Endodermal cell (in vitro differentiated cells): Measurements from ENCODE around the gene NUDT21. TPM values are rescaled to one million over a fixed set of nuclear protein-coding genes. Genes with fewer than 3 reads are reported as not detected.
A peak's percentile ranks its signal among the peaks of the same experiment; 100 is the strongest.

Experiments used
- DNase-seq: peaks from one replicate; pipeline ENCODE4 v3.0.0-alpha.2; 2017
- H3K27ac ChIP-seq: 2 replicates; pipeline ENCODE4 v1.5.1; 2013; ENCODE audit warnings: mild to moderate bottlenecking, low read depth, low read length, moderate library complexity
- H3K27me3 ChIP-seq: 2 replicates; pipeline ENCODE4 v1.6.1; 2013; ENCODE audit warnings: mild to moderate bottlenecking, low read length, moderate library complexity; ENCODE audit not compliant: insufficient read depth, control insufficient read depth, poor library complexity, severe bottlenecking
- H3K36me3 ChIP-seq: 2 replicates; pipeline ENCODE4 v1.7.0; 2013; ENCODE audit warnings: mild to moderate bottlenecking, low read length, moderate library complexity; ENCODE audit not compliant: control insufficient read depth, insufficient read depth
- H3K4me1 ChIP-seq: one replicate; pipeline ENCODE4 v1.7.0; 2013; ENCODE audit warnings: low read length; ENCODE audit not compliant: control insufficient read depth, insufficient read depth
- H3K4me3 ChIP-seq: 2 replicates; pipeline ENCODE4 v1.5.1; 2013; ENCODE audit warnings: mild to moderate bottlenecking, low read length, moderate library complexity
- H3K9ac ChIP-seq: 2 replicates; pipeline ENCODE4 v1.6.1; 2013; ENCODE audit warnings: mild to moderate bottlenecking, low read length, moderate library complexity; ENCODE audit not compliant: poor library complexity, severe bottlenecking; ENCODE audit errors: extremely low read depth
- H3K9me3 ChIP-seq: 2 replicates; pipeline ENCODE4 v1.6.1; 2013; ENCODE audit warnings: mild to moderate bottlenecking, low read length, moderate library complexity; ENCODE audit not compliant: control insufficient read depth
- H3K27ac Mint-ChIP-seq: 2 replicates; pipeline ENCODE4 v1.8.0; 2020; ENCODE audit warnings: mixed read lengths
- H3K27me3 Mint-ChIP-seq: 2 replicates; pipeline ENCODE4 v1.8.0; 2021; ENCODE audit warnings: mild to moderate bottlenecking, mixed read lengths; ENCODE audit not compliant: insufficient read depth
- H3K36me3 Mint-ChIP-seq: 2 replicates; pipeline ENCODE4 v1.8.0; 2020; ENCODE audit warnings: low read depth, mixed read lengths
- H3K4me1 Mint-ChIP-seq: 2 replicates; pipeline ENCODE4 v1.8.0; 2020; ENCODE audit warnings: mixed read lengths
- H3K4me3 Mint-ChIP-seq: 2 replicates; pipeline ENCODE4 v1.8.0; 2020; ENCODE audit warnings: mild to moderate bottlenecking, moderate library complexity, mixed read lengths
- H3K9me3 Mint-ChIP-seq: 2 replicates; pipeline ENCODE4 v1.8.0; 2020; ENCODE audit warnings: mild to moderate bottlenecking, mixed read lengths
- CTCF ChIP-seq: fragments of 200-600 bp; sonication (generic); conservative IDR thresholded peaks from 2 replicates; pipeline ENCODE4 v1.5.0; 2021; ENCODE audit warnings: antibody characterized with exemption, mild to moderate bottlenecking
- WGBS, 2 experiments: methylation state at CpG; one replicate each; pipeline versions ENCODE4 v1.1.5 to v1.1.7; 2013; ENCODE audit warnings: missing lambda C conversion rate in 2 of 2, mixed read lengths in 1 of 2; ENCODE audit not compliant: insufficient coverage in 1 of 2, insufficient read length in 1 of 2; 5-methylcytosine and 5-hydroxymethylcytosine counted together
- total RNA-seq, 2 donors: library from RNA; stranded (reverse); fragmentation: NEBNext Ultra II Directional in 1 of 2; extraction: Animal tissue kit (Norgen Biotek cat#: 25700) in 1 of 2; gene quantifications; 2 replicates in 1 of 2; 3 replicates in 1 of 2; pipeline ENCODE4 v1.2.1, GENCODE V29; 2021

NUDT21 gene
- total RNA-seq, 2 donors from 2014 or later = 177 to 185 TPM

DNA sequence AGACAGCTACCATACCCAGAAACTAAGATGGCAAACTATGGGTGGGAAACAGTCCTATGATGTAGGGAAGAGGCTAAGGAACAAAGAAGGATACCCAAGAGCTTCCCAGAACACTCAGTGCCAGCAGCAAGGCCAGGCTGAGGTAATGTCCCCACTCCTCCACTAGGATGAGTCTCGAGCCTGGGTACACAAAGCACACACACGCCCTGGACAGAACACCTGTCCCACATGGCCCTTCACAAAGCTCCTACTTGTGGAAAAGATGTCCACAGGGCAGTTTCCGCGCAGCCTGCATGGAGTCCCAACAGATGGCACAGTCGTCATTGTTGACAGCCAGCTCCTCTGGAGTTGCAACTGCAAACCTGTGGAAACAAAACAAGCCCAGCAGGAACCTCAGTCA, 49.6 kb downstream of the NUDT21 start:
- peak; percentile 66 for TF ChIP-seq CTCF
- no peak overlapping the region for H3K27ac Mint-ChIP-seq
- Histone ChIP-seq H3K9me3 (no peaks in the 10 kb centered on the region), H3K4me3 (no peak overlapping the region), H3K27me3 (no peaks in the 10 kb centered on the region), H3K27ac (no peak overlapping the region), H3K4me1 (no peaks in the 10 kb centered on the region), H3K9ac (no peak overlapping the region), H3K36me3 (peaks cover 57% of the 10 kb centered on the region)
- peak; percentile 75 for DNase-seq
- H3K4me3 Mint-ChIP-seq = no peak overlapping the region
- H3K9me3 Mint-ChIP-seq = peaks cover 9% of the 10 kb centered on the region
- peaks cover 1% of the 10 kb centered on the region for H3K4me1 Mint-ChIP-seq
- WGBS, 2 experiments = 94 to 100% methylated on average over 4 to 5 of the region's 5 CpGs
- H3K27me3 Mint-ChIP-seq = no peaks in the 10 kb centered on the region
- peaks cover 61% of the 10 kb centered on the region for H3K36me3 Mint-ChIP-seq

GRCh38 chr16:56400458-56400857, 50.7 kb downstream of the NUDT21 start:
- no peak overlapping the region for H3K4me3 Mint-ChIP-seq
- TF ChIP-seq CTCF = no peak
- no peaks in the 10 kb centered on the region for H3K27me3 Mint-ChIP-seq
- peaks cover 8% of the 10 kb centered on the region for H3K9me3 Mint-ChIP-seq
- peaks cover 67% of the 10 kb centered on the region for H3K36me3 Mint-ChIP-seq
- H3K27ac Mint-ChIP-seq = no peak overlapping the region
- no peak overlapping the region for H3K27ac ChIP-seq
- WGBS, 2 experiments = 72% methylated on average over 4 to 5 of the region's 5 CpGs
- H3K27me3 ChIP-seq = no peaks in the 10 kb centered on the region
- H3K4me3 ChIP-seq = no peak overlapping the region
- peaks cover under 1% of the 10 kb centered on the region for H3K4me1 Mint-ChIP-seq
- no peak overlapping the region for H3K9ac ChIP-seq
- peaks cover 55% of the 10 kb centered on the region for H3K36me3 ChIP-seq
- H3K4me1 ChIP-seq = no peaks in the 10 kb centered on the region
- no peak for DNase-seq
- no peaks in the 10 kb centered on the region for H3K9me3 ChIP-seq

DNA sequence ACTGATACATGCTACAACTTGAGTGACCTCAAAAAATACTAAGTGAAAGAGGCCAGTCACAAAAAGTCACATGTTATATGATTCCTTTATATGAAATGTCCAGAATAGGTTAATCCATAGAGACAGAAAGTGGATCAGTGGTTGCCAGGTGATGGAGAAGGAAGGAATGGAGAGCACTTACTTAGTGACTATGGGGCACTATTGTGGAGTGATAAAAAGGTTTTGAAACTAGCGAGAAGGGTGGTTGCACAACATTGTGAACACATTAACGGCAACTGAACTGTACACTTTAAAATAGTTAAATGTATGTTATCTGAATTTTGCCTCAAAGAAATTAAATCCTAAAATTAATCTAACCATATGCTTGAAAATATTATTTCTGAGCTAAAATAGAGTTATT, 51.6 kb downstream of the NUDT21 start:
- Mint-ChIP-seq H3K4me1 (no peaks in the 10 kb centered on the region), H3K27me3 (no peaks in the 10 kb centered on the region), H3K27ac (no peak overlapping the region), H3K9me3 (peaks cover 7% of the 10 kb centered on the region), H3K4me3 (no peak overlapping the region), H3K36me3 (peaks cover 65% of the 10 kb centered on the region)
- Histone ChIP-seq H3K27me3 (no peaks in the 10 kb centered on the region), H3K9ac (no peak overlapping the region), H3K4me3 (no peak overlapping the region), H3K27ac (peak overlapping the region; percentile 5), H3K4me1 (no peaks in the 10 kb centered on the region), H3K9me3 (no peaks in the 10 kb centered on the region), H3K36me3 (peaks cover 45% of the 10 kb centered on the region)
- WGBS, 2 experiments = 100% methylated on average over 2 of the region's 2 CpGs; no CpG with 5 or more reads in 1 of the 2 experiments
- TF ChIP-seq CTCF = no peak
- DNase-seq = no peak
